Activated gamma-delta T cell treated with Interleukin-2 at 50 U/mL for 16 hours (primary cell): ENCODE results near the gene LDLRAD2.
"Not testable (repeated sequence)": the region's sequence is repeated elsewhere in the genome, so short reads cannot be mapped to it uniquely, and the experiment has no call there.

Experiments used
- DNase-seq: peaks from one replicate; pipeline ENCODE4 v3.0.0-alpha.2; 2020

Gene LDLRAD2

DNA sequence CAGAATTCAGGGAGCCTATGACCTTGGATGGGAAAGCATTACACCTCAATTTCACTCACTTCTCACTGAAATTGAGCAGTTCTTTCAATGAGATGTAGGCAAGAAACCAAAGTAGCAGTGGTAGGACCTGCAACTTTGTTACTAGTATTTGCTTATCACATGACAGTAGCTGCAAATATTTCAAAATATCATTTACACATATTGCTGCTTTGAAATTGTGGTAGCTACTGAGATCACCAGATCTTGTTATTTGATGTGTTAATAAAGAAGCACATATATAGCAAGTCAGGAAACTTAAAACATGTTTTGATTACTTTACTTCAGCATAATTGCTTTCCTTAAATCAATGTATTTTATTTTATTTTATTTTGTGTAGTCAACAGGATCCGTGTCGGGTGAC, 12.9 kb downstream of the LDLRAD2 start:
- DNase-seq, result no peak

GRCh38 chr1:21825393-21825792, 13.3 kb downstream of the LDLRAD2 start:
- no peak for DNase-seq

DNA sequence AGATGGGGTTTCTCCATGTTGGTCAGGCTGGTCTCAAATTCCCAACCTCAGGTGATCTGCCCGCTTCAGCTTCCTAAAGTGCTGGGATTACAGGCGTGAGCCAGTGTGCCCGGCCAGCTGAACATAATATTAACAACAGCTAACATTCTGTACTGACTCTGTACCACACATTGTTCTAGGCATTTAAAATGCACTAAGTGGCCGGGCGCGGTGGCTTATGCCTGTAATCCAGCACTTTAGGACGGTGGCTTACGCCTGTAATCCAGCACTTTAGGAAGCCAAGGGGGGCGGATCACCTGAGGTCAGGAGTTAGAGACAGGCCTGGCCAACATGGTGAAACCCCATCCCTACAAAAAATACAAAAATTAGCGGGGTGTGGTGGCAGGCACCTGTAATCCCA, 14.6 kb downstream of the LDLRAD2 start:
- DNase-seq, result not testable (repeated sequence)

DNA sequence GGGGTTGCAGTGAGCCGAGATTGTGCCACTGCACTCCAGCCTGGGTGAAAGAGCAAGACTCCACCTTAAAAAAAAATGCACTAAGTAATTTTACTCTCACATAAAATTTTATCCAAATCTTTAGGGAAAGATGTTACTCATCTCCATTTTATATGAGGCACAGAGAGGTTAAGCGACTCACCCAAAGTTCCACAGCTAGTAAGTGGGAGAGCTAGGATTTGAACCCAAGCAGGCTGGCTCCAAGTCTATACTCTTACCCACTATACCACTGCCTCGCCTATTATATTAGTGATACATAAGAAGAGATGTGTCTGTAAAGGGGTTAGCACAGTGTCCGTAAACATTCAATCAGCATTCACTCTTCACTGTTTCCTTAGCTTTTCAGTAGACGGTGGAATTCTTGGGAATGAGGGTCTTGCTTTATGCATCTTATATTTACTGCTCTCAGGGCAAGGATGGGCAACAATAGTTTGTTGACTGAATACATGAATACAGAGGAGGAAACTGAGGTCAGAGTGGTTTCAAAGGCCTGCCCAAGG, 15.1 kb downstream of the LDLRAD2 start:
- DNase-seq, result no peak

DNA sequence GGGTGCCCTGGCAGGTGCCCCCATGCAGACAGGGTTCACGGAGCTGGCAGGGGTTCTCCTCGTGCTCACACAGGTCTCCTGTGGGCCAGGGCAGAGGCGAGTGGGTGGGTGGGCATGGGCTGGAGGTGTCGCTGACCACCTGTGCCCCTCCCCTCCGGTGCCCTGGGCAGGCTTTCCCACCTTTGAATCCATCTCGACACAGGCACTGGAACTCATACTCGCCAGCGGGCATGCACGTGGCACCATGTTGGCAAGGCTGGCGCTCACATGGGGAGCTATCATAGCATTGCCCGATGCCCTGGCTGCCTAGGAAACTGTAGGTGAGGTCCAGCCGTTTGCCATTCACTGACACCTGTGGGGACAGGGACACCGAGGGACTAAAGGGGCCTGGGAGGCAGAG, 16.0 kb downstream of the LDLRAD2 start:
- DNase-seq, result no peak

GRCh38 chr1:21828506-21829210, 16.6 kb downstream of the LDLRAD2 start:
- no peak for DNase-seq

GRCh38 chr1:21829294-21829693, 17.2 kb downstream of the LDLRAD2 start:
- no peak for DNase-seq

DNA sequence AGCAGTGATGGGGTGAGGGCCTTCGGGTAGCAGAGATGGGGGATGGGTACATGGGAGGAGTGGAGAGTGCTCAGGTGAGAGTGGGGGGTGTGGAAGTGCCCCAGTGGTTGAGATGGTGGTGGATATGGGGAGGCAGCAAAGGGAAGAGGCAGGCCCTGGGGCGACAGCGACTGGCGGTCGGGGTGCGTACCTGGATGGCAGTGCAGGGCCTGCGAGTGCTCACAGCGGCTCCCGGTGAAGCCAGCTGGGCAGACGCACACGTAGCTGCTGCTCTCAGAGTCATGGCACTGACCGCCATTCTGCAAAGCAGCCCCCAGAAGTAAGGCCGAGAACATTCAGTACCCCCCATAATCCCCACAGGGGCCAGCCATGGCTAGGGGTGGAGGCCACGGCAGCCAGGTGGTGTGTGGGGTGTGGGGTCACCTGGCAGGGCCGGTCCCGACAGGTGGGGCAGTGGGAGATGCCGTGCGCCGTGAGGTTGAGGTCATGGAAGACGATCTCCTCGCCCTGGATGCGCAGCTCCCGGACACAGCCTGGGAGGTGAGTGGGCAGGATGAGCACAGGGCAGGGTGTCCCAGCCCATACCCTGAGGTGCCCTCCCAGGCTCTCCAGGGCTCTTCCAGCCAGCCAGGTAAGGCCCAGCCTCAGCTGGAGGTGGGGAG, 18.9 kb downstream of the LDLRAD2 start:
- no peak for DNase-seq

DNA sequence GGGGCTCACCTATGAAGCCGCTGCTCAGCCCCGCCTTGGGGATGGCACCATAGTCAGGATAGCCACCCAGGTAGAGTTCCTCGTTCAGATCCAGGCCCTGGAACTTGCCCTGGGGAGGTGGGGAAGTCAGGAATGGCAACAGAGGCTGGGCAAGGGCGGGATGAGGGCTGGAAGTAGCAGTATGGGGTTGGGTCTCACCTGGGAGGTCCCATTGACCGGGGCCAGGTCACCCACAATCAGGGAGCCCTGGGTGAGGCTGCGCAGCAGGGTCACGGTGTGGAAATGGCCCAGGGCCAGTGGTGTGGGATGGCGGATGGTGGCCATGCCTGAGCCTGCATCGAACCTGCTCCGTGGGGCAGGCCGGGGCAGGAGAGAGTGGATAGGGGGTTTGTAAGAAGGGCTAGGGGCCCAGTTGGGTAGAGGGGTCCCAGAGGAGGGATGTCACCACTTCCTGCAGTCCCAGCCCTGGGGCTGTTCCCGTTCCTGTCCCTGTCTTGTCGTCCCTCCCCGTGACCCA, 19.4 kb downstream of the LDLRAD2 start:
- no peak for DNase-seq

- DNase-seq, result no peak
Measured at GRCh38 chr1:21833392-21833976, 21.4 kb downstream of the LDLRAD2 start.

- no peak for DNase-seq
Measured at GRCh38 chr1:21834094-21834493, 22.0 kb downstream of the LDLRAD2 start.

- DNase-seq, result no peak
Measured at GRCh38 chr1:21834666-21835065, 22.6 kb downstream of the LDLRAD2 start.

DNA sequence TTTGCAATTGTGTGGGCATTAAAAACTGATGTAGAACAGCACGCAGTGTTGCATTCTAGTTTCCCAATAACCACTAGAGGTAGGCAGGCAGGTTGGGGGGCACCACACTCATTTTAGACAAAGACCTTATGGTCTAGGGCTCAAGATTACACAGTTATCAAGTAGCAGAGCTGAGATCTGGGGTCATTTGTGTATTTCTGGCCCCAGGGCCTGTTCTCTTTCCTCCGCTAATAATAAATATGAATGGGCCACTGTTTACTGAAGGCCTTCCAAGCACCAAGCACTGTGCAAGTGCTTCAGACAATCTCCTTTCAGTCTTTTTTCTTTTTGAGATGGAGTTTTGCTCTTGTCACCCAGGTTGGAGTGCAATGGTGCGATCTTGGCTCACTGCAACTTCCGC, 23.9 kb downstream of the LDLRAD2 start:
- DNase-seq, result no peak

GRCh38 chr1:21836729-21837128, 24.7 kb downstream of the LDLRAD2 start:
- no peak for DNase-seq

- DNase-seq, result no peak
Measured at GRCh38 chr1:21837476-21837875, 25.4 kb downstream of the LDLRAD2 start.

DNA sequence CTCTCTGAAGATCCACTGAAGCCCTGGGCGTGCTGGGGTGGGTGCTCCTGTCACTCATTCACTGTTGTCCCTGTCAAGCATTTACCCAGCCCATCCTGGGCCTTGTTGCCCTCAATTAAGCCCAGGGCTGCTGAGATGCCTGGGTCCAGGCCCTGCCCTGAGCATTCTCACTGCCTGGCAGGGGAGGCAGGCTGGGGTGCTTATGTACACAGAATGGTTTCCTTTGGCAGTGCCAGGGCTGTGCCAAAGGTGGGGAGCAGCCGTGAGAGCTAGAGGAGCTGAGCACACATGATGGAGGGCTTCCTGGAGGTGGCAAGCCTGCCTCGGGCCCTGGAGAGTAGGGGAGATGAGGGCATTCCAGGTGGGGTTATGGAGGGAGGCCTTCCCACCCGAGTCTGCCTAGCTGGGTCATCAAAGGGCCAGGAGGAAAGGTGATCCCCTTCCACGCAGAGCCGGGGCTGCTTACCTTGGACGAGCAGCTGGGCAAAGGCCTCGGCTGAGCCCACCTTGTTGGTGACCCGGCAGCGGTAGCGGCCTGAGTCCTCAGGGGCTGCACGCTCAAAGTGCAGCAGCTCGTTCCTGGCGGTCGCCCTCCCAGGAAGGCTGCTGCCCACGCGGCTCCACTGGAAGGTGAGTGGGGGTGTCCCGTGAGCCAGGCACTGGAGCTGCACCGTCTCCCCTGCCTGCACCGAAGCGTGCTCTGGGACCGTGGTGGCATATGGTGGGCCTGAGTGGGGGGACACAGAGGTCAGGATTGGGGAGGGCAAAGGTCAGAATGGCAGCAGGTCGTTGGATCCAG, 26.5 kb downstream of the LDLRAD2 start:
- no peak for DNase-seq

DNA sequence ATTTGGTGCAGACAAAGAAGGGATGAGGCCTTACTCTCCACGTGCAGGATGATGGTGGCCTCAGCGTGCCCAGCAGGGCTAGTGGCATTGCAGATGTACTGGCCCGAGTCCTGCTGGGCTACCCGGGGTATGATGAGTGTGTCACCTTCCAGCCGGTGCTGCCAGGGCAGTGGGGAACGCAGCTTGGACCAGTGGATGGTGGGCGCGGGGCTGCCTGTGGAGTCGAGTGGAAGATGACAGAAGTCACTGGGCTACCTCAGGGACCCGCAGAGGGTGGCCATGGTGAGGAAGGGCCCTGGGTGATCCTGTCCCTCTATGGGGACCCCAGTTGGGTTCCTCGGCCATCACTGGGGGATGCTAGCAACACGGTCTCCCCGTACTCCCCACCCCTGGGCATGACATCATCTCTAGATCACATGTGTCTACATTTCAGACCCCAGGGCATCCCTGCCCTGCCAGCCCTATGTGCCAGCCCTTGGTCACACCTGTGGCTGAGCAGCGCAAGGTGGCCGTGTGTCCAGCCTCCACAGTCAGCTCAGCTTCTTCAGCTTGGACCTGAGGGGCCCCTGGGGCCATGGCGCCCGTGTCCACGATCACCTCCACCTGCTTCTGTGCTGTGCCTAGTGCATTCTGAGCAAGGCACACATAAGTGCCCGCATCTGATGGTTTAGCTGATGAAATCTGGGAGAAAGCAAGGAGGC, 27.4 kb downstream of the LDLRAD2 start:
- DNase-seq, result no peak

DNA sequence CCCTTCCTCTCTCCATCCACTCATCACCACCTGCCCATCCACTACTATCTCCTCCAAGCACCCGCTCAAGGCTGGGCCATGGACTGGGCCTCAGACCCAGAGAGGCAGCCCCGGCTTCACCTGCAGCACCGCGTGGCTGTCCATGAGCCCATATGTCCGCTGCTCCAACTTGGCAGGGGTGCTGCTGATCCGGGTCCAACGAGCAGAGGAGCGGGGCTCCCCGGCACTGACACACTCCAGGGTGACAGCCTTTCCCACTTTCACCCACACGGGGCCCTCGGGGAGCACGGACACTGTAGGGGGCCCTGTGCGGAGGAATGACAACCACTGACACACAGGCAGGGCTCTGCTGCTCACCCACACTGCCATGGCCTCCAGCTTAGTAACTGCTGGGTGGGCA, 28.9 kb downstream of the LDLRAD2 start:
- DNase-seq, result no peak

GRCh38 chr1:21841852-21842466, 29.9 kb downstream of the LDLRAD2 start:
- no peak for DNase-seq

GRCh38 chr1:21842606-21843162, 30.6 kb downstream of the LDLRAD2 start:
- no peak for DNase-seq

GRCh38 chr1:21843208-21843607, 31.1 kb downstream of the LDLRAD2 start:
- DNase-seq, result no peak

GRCh38 chr1:21843996-21844395, 31.9 kb downstream of the LDLRAD2 start:
- DNase-seq, result no peak
